Tibial nerve (tissue), 4 donors: ENCODE data around the gene POU3F3.

ENCODE experiments used
- CTCF ChIP-seq, 5 experiments: fragments of 200-600 bp in 3 of 5; fragments of 450-650 bp in 2 of 5; sonication (generic) in 3 of 5; IDR thresholded peaks; one replicate each; pipeline ENCODE4 v1.5.1; 2016 to 2019; ENCODE audit warnings: antibody characterized with exemption in 5 of 5, mild to moderate bottlenecking in 3 of 5, moderate library complexity in 2 of 5
- EP300 ChIP-seq, 2 donors: sonication (generic); formaldehyde crosslinking; IDR thresholded peaks; one replicate each; pipeline ENCODE4 v1.6.1; 2017; ENCODE audit warnings: antibody characterized with exemption in 2 of 2, mild to moderate bottlenecking in 1 of 2

- no peak for TF ChIP-seq EP300 (IDR thresholded peaks at IDR 0.05)
- TF ChIP-seq CTCF (IDR thresholded peaks at IDR 0.05) = no peak
Measured at GRCh38 chr2:104841744-104842143, 12.2 kb upstream of the POU3F3 start.
